Endothelial cell of umbilical vein (primary cell): ENCODE data around the gene CLIC1. TPM values are rescaled to one million over a fixed set of nuclear protein-coding genes. Genes with fewer than 3 reads are reported as not detected.

Experiments used
- BruUV-seq: library from RNA; stranded (reverse); fragments of 400-500 nt; replicated peaks from 2 replicates; lab custom pipeline; 2021; lab: Mats Ljungman, UMichigan
- CTCF ChIA-PET: fragments of 300-600, 350-600 bp; sonication (Branson Sonifier 250); formaldehyde crosslinking; loops from one replicate; lab custom pipeline; 2021; ENCODE audit warnings: antibody characterized with exemption, inconsistent platforms; lab: Charles Lee
- POLR2A ChIA-PET: fragments of 300-600, 350-600 bp; sonication (Branson Sonifier 250); formaldehyde crosslinking; loops from one replicate; lab custom pipeline; 2021; ENCODE audit warnings: antibody characterized with exemption, inconsistent platforms; lab: Charles Lee
- DNase-seq: peaks from one replicate; pipeline ENCODE4 v3.0.0-alpha.2; 2011; ENCODE audit warnings: low read depth, low spot score
- FAIRE-seq: peaks from 2 replicates; lab custom pipeline; 2011; peaks lifted over from hg19 to GRCh38; lab: Jason Lieb, UNC
- H2AFZ ChIP-seq: 2 replicates; pipeline ENCODE4 v1.6.0; 2012; ENCODE audit warnings: low read depth, low read length, control low read depth, inconsistent platforms
- H3K27ac ChIP-seq: 2 replicates; pipeline ENCODE4 v1.5.1; 2011; ENCODE audit warnings: low read depth, mild to moderate bottlenecking, control low read depth, low read length, moderate library complexity; ENCODE audit not compliant: insufficient read depth
- H3K27me3 ChIP-seq, 2 experiments: 2 replicates each; pipeline versions ENCODE4 v1.6.0 to v1.6.1; 2011; ENCODE audit warnings: low read length in 2 of 2, mixed read lengths in 1 of 2; ENCODE audit not compliant: control insufficient read depth in 2 of 2, insufficient read depth in 2 of 2
- H3K36me3 ChIP-seq, 2 experiments: 2 replicates in 1 of 2; 3 replicates in 1 of 2; pipeline ENCODE4 v1.5.1; 2011; ENCODE audit warnings: low read length in 2 of 2, mild to moderate bottlenecking in 1 of 2, moderate library complexity in 1 of 2; ENCODE audit not compliant: control insufficient read depth in 2 of 2, insufficient read depth in 2 of 2; ENCODE audit errors: extremely low read depth in 1 of 2
- H3K4me1 ChIP-seq: 3 replicates; pipeline ENCODE4 v1.5.1; 2011; ENCODE audit warnings: mild to moderate bottlenecking, low read length; ENCODE audit not compliant: control insufficient read depth, insufficient read depth; ENCODE audit errors: extremely low read depth
- H3K4me2 ChIP-seq: 2 replicates; pipeline ENCODE4 v1.6.1; 2011; ENCODE audit warnings: low read length, control low read depth, mixed read lengths; ENCODE audit not compliant: insufficient read depth
- H3K4me3 ChIP-seq, 3 experiments: fragments of 200-600 bp in 1 of 3; sonication (generic), shearing (Covaris generic) in 1 of 3; replicated peaks in 1 of 3; 2 replicates each; pipeline ENCODE4 v1.5.1; 2011 to 2016; ENCODE audit warnings: control low read depth in 3 of 3, low read length in 3 of 3, mild to moderate bottlenecking in 2 of 3, inconsistent platforms in 1 of 3, low read depth in 1 of 3, moderate library complexity in 1 of 3; ENCODE audit not compliant: insufficient read depth in 1 of 3
- H3K79me2 ChIP-seq: 2 replicates; pipeline ENCODE4 v1.6.0; 2012; ENCODE audit warnings: low read length, inconsistent platforms; ENCODE audit not compliant: control insufficient read depth, insufficient read depth
- H3K9ac ChIP-seq: replicated peaks from 2 replicates; pipeline ENCODE3; 2011; ENCODE audit warnings: low read length, control low read depth; ENCODE audit not compliant: insufficient read depth; ENCODE audit errors: extremely low read depth
- H3K9me1 ChIP-seq: replicated peaks from 3 replicates; pipeline ENCODE4 v1.6.0; 2011; ENCODE audit warnings: mild to moderate bottlenecking, low read length; ENCODE audit not compliant: control insufficient read depth, insufficient read depth; ENCODE audit errors: extremely low read depth
- H3K9me3 ChIP-seq: replicated peaks from 2 replicates; pipeline ENCODE4 v1.5.1; 2012; ENCODE audit warnings: low read length, inconsistent platforms; ENCODE audit not compliant: control insufficient read depth, insufficient read depth
- H4K20me1 ChIP-seq: replicated peaks from 2 replicates; pipeline ENCODE3; 2011; ENCODE audit warnings: mild to moderate bottlenecking, low read length; ENCODE audit not compliant: control insufficient read depth, insufficient read depth; ENCODE audit errors: extremely low read depth
- EZH2 ChIP-seq: IDR thresholded peaks from 2 replicates; pipeline ENCODE4 v1.6.1; 2012; ENCODE audit warnings: borderline replicate concordance, low read depth, mild to moderate bottlenecking, moderate library complexity, low read length, inconsistent platforms; ENCODE audit not compliant: severe bottlenecking
- JUN ChIP-seq: IDR thresholded peaks from 2 replicates; pipeline ENCODE4 v1.6.1; 2011; ENCODE audit warnings: borderline replicate concordance, low read depth; ENCODE audit not compliant: insufficient read length, insufficient read depth
- dilution Hi-C: fragments of 300-500 bp; cut with MboI; formaldehyde crosslinking; loops from one replicate; pipeline ENCODE4 v1.15.0; 2019; ENCODE audit warnings: low sequenced_read_pairs; ENCODE audit not compliant: extremely low pct_ligation_motif_present
- intact Hi-C: fragments of 100-400 bp; cut with micrococcal nuclease; formaldehyde crosslinking; loops from one replicate; pipeline ENCODE4 v1.10.0; 2022
- polyA plus RNA-seq, 4 experiments: library from polyadenylated mRNA; depleted of rRNA in 3 of 4; stranded (reverse) in 3 of 4; unstranded in 1 of 4; fragments of >200 nt; gene quantifications; 2 replicates each; pipeline versions ENCODE4 v1.2.1 to v1.2.3, GENCODE V29; 2011 to 2012; ENCODE audit warnings: missing spikeins in 1 of 4
- total RNA-seq: library from RNA; stranded (reverse); gene quantifications from 2 replicates; pipeline ENCODE4 v1.2.3, GENCODE V29; 2021
- TF ChIP-seq, protein P1 (sequence below), 2 donors: IDR thresholded peaks; 1 replicate in 1 of 2; 2 replicates in 1 of 2; pipeline ENCODE4 v1.5.1; 2011; ENCODE audit warnings: low read length in 2 of 2, mild to moderate bottlenecking in 2 of 2, moderate library complexity in 2 of 2, control low read depth in 1 of 2, inconsistent platforms in 1 of 2, low read depth in 1 of 2; ENCODE audit not compliant: insufficient read depth in 1 of 2; ENCODE audit errors: extremely low read depth in 1 of 2

Gene CLIC1
- total and polyA plus RNA-seq, 2 donors (not counting 3 experiments of a cell fraction or from before 2014, with no cell fraction given), result 543 to 578 TPM

DNA sequence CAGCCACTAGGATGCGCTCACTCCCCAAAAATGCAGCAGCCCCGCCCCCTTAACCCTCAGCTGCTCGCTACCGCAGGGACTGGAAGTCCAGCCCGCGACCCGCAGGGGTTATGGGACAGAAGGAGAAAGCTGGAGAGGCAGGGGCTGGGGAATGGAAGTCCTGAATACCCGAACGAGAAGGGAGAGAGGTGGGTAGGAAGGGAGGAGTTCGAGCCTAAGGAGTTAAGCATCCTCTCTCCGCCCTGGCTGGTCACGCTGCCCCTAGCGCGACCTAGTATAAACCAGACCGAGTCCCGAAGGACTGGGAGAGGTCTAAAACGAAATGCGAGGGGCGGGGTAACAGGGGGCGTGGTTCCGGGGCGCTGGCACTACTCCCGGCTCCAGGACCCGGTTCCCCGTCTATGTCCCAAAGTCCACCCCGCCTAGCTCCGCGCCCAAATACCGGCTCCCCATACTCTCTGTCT, 6.8 kb downstream of the CLIC1 start:
- POLR2A ChIA-PET, result interaction anchor here (0.5 to 2.2 kb wide), 6 partner anchors 10 to 98 kb away, joined by 3 to 14 read pairs (median 4); partner anchors contain the start of genes ABHD16A, HSPA1A, HSPA1B and HSPA1L
- dilution Hi-C loops, result no loop called here

More for the DNA sequence above, 6.8 kb downstream of the CLIC1 start:
- DNase-seq (peak; percentile 90), FAIRE-seq (no peak)
- CTCF ChIA-PET, result interaction anchor here (0.8 to 5.4 kb wide), 20 partner anchors 8 to 223 kb away, joined by 3 to 42 read pairs (median 6); partner anchors contain the start of genes ABHD16A, HSPA1B, LSM2 and LY6G5C
- no peak for TF ChIP-seq EZH2
- TF ChIP-seq JUN, result no peak
- TF ChIP-seq, protein P1, sequence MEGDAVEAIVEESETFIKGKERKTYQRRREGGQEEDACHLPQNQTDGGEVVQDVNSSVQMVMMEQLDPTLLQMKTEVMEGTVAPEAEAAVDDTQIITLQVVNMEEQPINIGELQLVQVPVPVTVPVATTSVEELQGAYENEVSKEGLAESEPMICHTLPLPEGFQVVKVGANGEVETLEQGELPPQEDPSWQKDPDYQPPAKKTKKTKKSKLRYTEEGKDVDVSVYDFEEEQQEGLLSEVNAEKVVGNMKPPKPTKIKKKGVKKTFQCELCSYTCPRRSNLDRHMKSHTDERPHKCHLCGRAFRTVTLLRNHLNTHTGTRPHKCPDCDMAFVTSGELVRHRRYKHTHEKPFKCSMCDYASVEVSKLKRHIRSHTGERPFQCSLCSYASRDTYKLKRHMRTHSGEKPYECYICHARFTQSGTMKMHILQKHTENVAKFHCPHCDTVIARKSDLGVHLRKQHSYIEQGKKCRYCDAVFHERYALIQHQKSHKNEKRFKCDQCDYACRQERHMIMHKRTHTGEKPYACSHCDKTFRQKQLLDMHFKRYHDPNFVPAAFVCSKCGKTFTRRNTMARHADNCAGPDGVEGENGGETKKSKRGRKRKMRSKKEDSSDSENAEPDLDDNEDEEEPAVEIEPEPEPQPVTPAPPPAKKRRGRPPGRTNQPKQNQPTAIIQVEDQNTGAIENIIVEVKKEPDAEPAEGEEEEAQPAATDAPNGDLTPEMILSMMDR (IDR thresholded peaks at IDR 0.05; ENCODE audit: extremely low read depth in 1 of 2, insufficient read depth in 1 of 2, low read depth in 1 of 2, low read length in 2 of 2), result peak in 1 of 2 donors; percentile 73
- Histone ChIP-seq H3K4me2 (peak overlapping the region; percentile 73), H3K9me3 (no peaks in the 10 kb centered on the region), H2AFZ (no peak overlapping the region), H3K36me3 (peaks cover 19 to 38% of the 10 kb centered on the region in 2 experiments), H3K27ac (peak overlapping the region; percentile 54), H4K20me1 (no peaks in the 10 kb centered on the region), H3K79me2 (peaks cover 17% of the 10 kb centered on the region), H3K4me3 (peak overlapping the region; percentile 66 to 94 (median 70)), H3K9ac (peak overlapping the region; percentile 80), H3K4me1 (peaks cover 37% of the 10 kb centered on the region), H3K9me1 (no peaks in the 10 kb centered on the region), H3K27me3 (no peaks in the 10 kb centered on the region)
- BruUV-seq, result no TSS peak
- intact Hi-C loops, result loop anchor here (1.0 kb wide), 3 partner anchors 40 to 101 kb away; no protein-coding TSS in a partner anchor
